HG02938 (cell line): ENCODE results near the gene PRPH2.
"Not testable (repeated sequence)": the region's sequence is repeated elsewhere in the genome, so short reads cannot be mapped to it uniquely, and the experiment has no call there.

Experiments
- ATAC-seq: cut with Tn5 transposase; IDR thresholded peaks from one replicate; pipeline ENCODE4 v1.9.1; 2021; ENCODE audit warnings: mild to moderate bottlenecking, moderate library complexity; ENCODE audit not compliant: unreplicated experiment

Gene PRPH2

GRCh38 chr6:42702200-42702599, 20.2 kb downstream of the PRPH2 start:
- no peak for ATAC-seq

- ATAC-seq = no peak
These were observed 24.2 kb downstream of the PRPH2 start for GRCh38 chr6:42698217-42698616.

- ATAC-seq = no peak
These were observed 25.1 kb downstream of the PRPH2 start for GRCh38 chr6:42697268-42697655.

GRCh38 chr6:42696526-42697267, 25.7 kb downstream of the PRPH2 start:
- no peak for ATAC-seq

GRCh38 chr6:42694586-42694985, 27.8 kb downstream of the PRPH2 start:
- no peak for ATAC-seq

- ATAC-seq = no peak
These were observed 28.6 kb downstream of the PRPH2 start for GRCh38 chr6:42693725-42694323.

- no peak for ATAC-seq
These were observed 30.1 kb downstream of the PRPH2 start for GRCh38 chr6:42692137-42692911.

GRCh38 chr6:42690872-42691271, 31.5 kb downstream of the PRPH2 start:
- ATAC-seq = no peak

GRCh38 chr6:42690151-42690702, 32.2 kb downstream of the PRPH2 start:
- no peak for ATAC-seq

- ATAC-seq = no peak
These were observed 33.0 kb downstream of the PRPH2 start for GRCh38 chr6:42689371-42689770.

GRCh38 chr6:42688281-42688680, 34.1 kb downstream of the PRPH2 start:
- no peak for ATAC-seq

- no peak for ATAC-seq
These were observed 43.0 kb downstream of the PRPH2 start for GRCh38 chr6:42679358-42679757.

- ATAC-seq = no peak
These were observed 47.6 kb downstream of the PRPH2 start for GRCh38 chr6:42674780-42675179.

GRCh38 chr6:42674368-42674767, 48.0 kb downstream of the PRPH2 start:
- not testable (repeated sequence) for ATAC-seq

GRCh38 chr6:42664718-42665117, 57.7 kb downstream of the PRPH2 start:
- no peak for ATAC-seq

GRCh38 chr6:42661540-42662153, 60.8 kb downstream of the PRPH2 start:
- no peak for ATAC-seq

GRCh38 chr6:42659806-42660205, 62.6 kb downstream of the PRPH2 start:
- no peak for ATAC-seq

GRCh38 chr6:42653851-42654250, 68.5 kb downstream of the PRPH2 start:
- ATAC-seq = no peak

- ATAC-seq = no peak
These were observed 70.2 kb downstream of the PRPH2 start for GRCh38 chr6:42652024-42652746.
